H1 (cell line): ENCODE measurements around the gene NLK. TPM values are rescaled to one million over a fixed set of nuclear protein-coding genes. Genes with fewer than 3 reads are reported as not detected.

Source experiments
- CTCF ChIA-PET: fragments of 300-600 bp; sonication (Branson Sonifier 250); formaldehyde crosslinking; loops from one replicate; lab custom pipeline; 2021; ENCODE audit not compliant: partially characterized antibody; lab: Charles Lee
- POLR2A ChIA-PET: fragments of 300-600 bp; sonication (Branson Sonifier 250); formaldehyde crosslinking; loops from one replicate; lab custom pipeline; 2021; ENCODE audit warnings: inconsistent platforms; ENCODE audit not compliant: partially characterized antibody; lab: Charles Lee
- DNase-seq, 2 experiments: peaks; one replicate each; pipeline versions ENCODE4 v3.0.0 to v3.0.0-alpha.2; 2010 to 2022; ENCODE audit warnings: low spot score in 2 of 2, low read depth in 1 of 2, mixed read lengths in 1 of 2
- FAIRE-seq: peaks from 2 replicates; lab custom pipeline; 2011; peaks lifted over from hg19 to GRCh38; lab: Jason Lieb, UNC
- H2AFZ ChIP-seq: 2 replicates; pipeline ENCODE4 v1.8.1; 2012; ENCODE audit warnings: low read length, inconsistent platforms
- H2AK5ac ChIP-seq: 2 replicates; pipeline ENCODE4 v1.6.1; 2013; ENCODE audit warnings: low read depth, low read length
- H2BK120ac ChIP-seq: replicated peaks from 2 replicates; pipeline ENCODE3; 2013; ENCODE audit warnings: low read depth, low read length, inconsistent platforms
- H2BK12ac ChIP-seq: 2 replicates; pipeline ENCODE4 v1.6.1; 2013; ENCODE audit warnings: low read depth, low read length
- H2BK15ac ChIP-seq: 2 replicates; pipeline ENCODE4 v1.6.1; 2013; ENCODE audit warnings: low read length
- H2BK20ac ChIP-seq: 2 replicates; pipeline ENCODE4 v1.6.1; 2013; ENCODE audit warnings: low read length
- H2BK5ac ChIP-seq: 2 replicates; pipeline ENCODE4 v1.6.1; 2013; ENCODE audit warnings: low read depth, low read length
- H3K14ac ChIP-seq: 2 replicates; pipeline ENCODE4 v1.6.1; 2013; ENCODE audit warnings: inconsistent platforms; ENCODE audit not compliant: insufficient read length
- H3K18ac ChIP-seq: 2 replicates; pipeline ENCODE4 v1.6.1; 2013; ENCODE audit warnings: low read length; ENCODE audit errors: extremely low read depth
- H3K23ac ChIP-seq: 2 replicates; pipeline ENCODE4 v1.6.1; 2013; ENCODE audit warnings: inconsistent platforms; ENCODE audit not compliant: insufficient read length
- H3K23me2 ChIP-seq: 2 replicates; pipeline ENCODE4 v1.6.1; 2013; ENCODE audit warnings: low read depth, low read length
- H3K27ac ChIP-seq: 2 replicates; pipeline ENCODE4 v1.6.1; 2011; ENCODE audit warnings: low read depth, low read length, inconsistent platforms
- H3K27me3 ChIP-seq, 4 experiments: replicated peaks in 1 of 4; 1 replicate in 1 of 4; 2 replicates in 3 of 4; pipeline versions ENCODE4 v1.6.1 to v1.8.1; 2011 to 2013; ENCODE audit warnings: low read length in 3 of 4, mild to moderate bottlenecking in 3 of 4, inconsistent platforms in 2 of 4, mixed read lengths in 2 of 4, moderate library complexity in 1 of 4; ENCODE audit not compliant: control insufficient read depth in 3 of 4, insufficient read depth in 3 of 4; ENCODE audit errors: extremely low read depth in 1 of 4
- H3K36me3 ChIP-seq, 4 experiments: 2 replicates each; pipeline versions ENCODE4 v1.6.1 to v1.8.1; 2011 to 2013; ENCODE audit warnings: mild to moderate bottlenecking in 4 of 4, low read length in 3 of 4, moderate library complexity in 2 of 4, control low read depth in 1 of 4, inconsistent platforms in 1 of 4; ENCODE audit not compliant: insufficient read depth in 4 of 4, control insufficient read depth in 2 of 4
- H3K4ac ChIP-seq: replicated peaks from 2 replicates; pipeline ENCODE3; 2013; ENCODE audit warnings: low read length, low read depth, mixed read lengths, inconsistent platforms; ENCODE audit not compliant: insufficient read length
- H3K4me1 ChIP-seq, 4 experiments: replicated peaks in 1 of 4; 1 replicate in 1 of 4; 2 replicates in 3 of 4; pipeline versions ENCODE4 v1.6.1 to v1.8.1; 2011 to 2013; ENCODE audit warnings: low read length in 3 of 4, inconsistent platforms in 2 of 4, mixed read lengths in 1 of 4; ENCODE audit not compliant: insufficient read depth in 4 of 4, control insufficient read depth in 3 of 4
- H3K4me2 ChIP-seq, 2 experiments: 2 replicates each; pipeline versions ENCODE4 v1.6.1 to v1.8.1; 2011 to 2013; ENCODE audit warnings: low read depth in 2 of 2, low read length in 2 of 2, control low read depth in 1 of 2, inconsistent platforms in 1 of 2, mild to moderate bottlenecking in 1 of 2; ENCODE audit not compliant: insufficient read depth in 1 of 2
- H3K4me3 ChIP-seq, 4 experiments: fragments of 200-600, 300-600 bp in 1 of 4; sonication (generic), shearing (Covaris generic), sonication (Bioruptor Twin) in 1 of 4; 2 replicates each; pipeline versions ENCODE4 v1.5.1 to v1.8.1; 2011 to 2016; ENCODE audit warnings: low read length in 4 of 4, low read depth in 3 of 4, control low read depth in 2 of 4, inconsistent platforms in 2 of 4, mild to moderate bottlenecking in 2 of 4, mixed read lengths in 1 of 4, moderate library complexity in 1 of 4; ENCODE audit not compliant: insufficient read depth in 2 of 4; ENCODE audit errors: extremely low read depth in 1 of 4
- H3K56ac ChIP-seq: replicated peaks from 2 replicates; pipeline ENCODE3; 2013; ENCODE audit warnings: low read depth, mild to moderate bottlenecking, mixed read lengths, low read length, inconsistent platforms; ENCODE audit not compliant: insufficient read length
- H3K79me1 ChIP-seq: 2 replicates; pipeline ENCODE4 v1.6.1; 2013; ENCODE audit warnings: low read depth, low read length, control low read depth
- H3K79me2 ChIP-seq, 2 experiments: 2 replicates each; pipeline versions ENCODE4 v1.6.1 to v1.8.1; 2012 to 2013; ENCODE audit warnings: low read length in 2 of 2, mild to moderate bottlenecking in 2 of 2, inconsistent platforms in 1 of 2; ENCODE audit not compliant: insufficient read depth in 2 of 2, control insufficient read depth in 1 of 2
- H3K9ac ChIP-seq, 4 experiments: replicated peaks in 1 of 4; 1 replicate in 1 of 4; 2 replicates in 3 of 4; pipeline versions ENCODE4 v1.6.1 to v1.8.1; 2011 to 2013; ENCODE audit warnings: low read depth in 3 of 4, low read length in 3 of 4, control low read depth in 2 of 4, mild to moderate bottlenecking in 2 of 4, moderate library complexity in 2 of 4, inconsistent platforms in 1 of 4; ENCODE audit errors: extremely low read depth in 1 of 4
- H3K9me3 ChIP-seq, 2 experiments: 2 replicates each; pipeline versions ENCODE4 v1.6.1 to v1.8.1; 2012 to 2013; ENCODE audit warnings: mild to moderate bottlenecking in 2 of 2, moderate library complexity in 2 of 2, control low read depth in 1 of 2, inconsistent platforms in 1 of 2, low read depth in 1 of 2, low read length in 1 of 2, mixed read lengths in 1 of 2; ENCODE audit not compliant: insufficient read depth in 2 of 2
- H4K20me1 ChIP-seq, 2 experiments: replicated peaks in 1 of 2; 2 replicates each; pipeline versions ENCODE3 to v1.8.1; 2011 to 2013; ENCODE audit warnings: inconsistent platforms in 2 of 2, low read length in 2 of 2, mild to moderate bottlenecking in 1 of 2; ENCODE audit not compliant: insufficient read depth in 2 of 2, control insufficient read depth in 1 of 2
- H4K5ac ChIP-seq: 2 replicates; pipeline ENCODE4 v1.6.1; 2013; ENCODE audit warnings: low read length, low read depth, mixed read lengths, inconsistent platforms; ENCODE audit not compliant: insufficient read length
- H4K8ac ChIP-seq: 2 replicates; pipeline ENCODE4 v1.8.0; 2013; ENCODE audit warnings: mild to moderate bottlenecking, moderate library complexity, low read length, inconsistent platforms; ENCODE audit not compliant: insufficient read depth; ENCODE audit errors: extremely low read depth
- H4K91ac ChIP-seq: replicated peaks from 2 replicates; pipeline ENCODE3; 2013; ENCODE audit warnings: low read length, mixed read lengths, inconsistent platforms; ENCODE audit not compliant: insufficient read length
- BACH1 ChIP-seq: IDR thresholded peaks from 2 replicates; pipeline ENCODE4 v1.6.1; 2012; ENCODE audit warnings: low read length, improper control_type of control experiment
- CBX5 ChIP-seq: fragments of 300-800, 300-1000 bp; sonication (generic); IDR thresholded peaks from 2 replicates; pipeline ENCODE4 v1.7.1; 2016; ENCODE audit warnings: antibody characterized with exemption, low read length, low read depth
- CBX8 ChIP-seq: fragments of 300-800, 300-1000 bp; sonication (generic); IDR thresholded peaks from 2 replicates; pipeline ENCODE4 v1.7.1; 2016; ENCODE audit warnings: low read depth, low read length, borderline replicate concordance
- KDM4A ChIP-seq: IDR thresholded peaks from one replicate; pipeline ENCODE4 v1.7.1; 2012; ENCODE audit warnings: low read depth, mild to moderate bottlenecking, moderate library complexity, low read length, inconsistent platforms; ENCODE audit not compliant: severe bottlenecking
- NANOG ChIP-seq: IDR thresholded peaks from 2 replicates; pipeline ENCODE4 v1.6.1; 2011; ENCODE audit warnings: low read length, low read depth, mild to moderate bottlenecking, inconsistent platforms; ENCODE audit not compliant: insufficient read depth, poor library complexity, severe bottlenecking
- POLR2A ChIP-seq, 2 experiments: IDR thresholded peaks; 1 replicate in 1 of 2; 2 replicates in 1 of 2; pipeline ENCODE4 v1.6.1; 2011; ENCODE audit warnings: low read depth in 2 of 2, low read length in 2 of 2, mild to moderate bottlenecking in 2 of 2; ENCODE audit errors: control extremely low read depth in 1 of 2
- SAP30 ChIP-seq: fragments of 300-600 bp; sonication (generic); IDR thresholded peaks from 2 replicates; pipeline ENCODE4 v1.7.1; 2012; ENCODE audit warnings: low read length, moderate library complexity, mild to moderate bottlenecking, inconsistent platforms; ENCODE audit not compliant: insufficient read depth, insufficient replicate concordance
- SRF ChIP-seq: IDR thresholded peaks from 2 replicates; pipeline ENCODE4 v1.6.1; 2011; ENCODE audit warnings: mild to moderate bottlenecking, low read depth, low read length, moderate library complexity
- TBP ChIP-seq: IDR thresholded peaks from 2 replicates; pipeline ENCODE4 v1.6.1; 2011; ENCODE audit warnings: low read depth, low read length, improper control_type of control experiment
- ZNF274 ChIP-seq: IDR thresholded peaks from 2 replicates; pipeline ENCODE4 v1.7.0; 2012; ENCODE audit warnings: low read length, borderline replicate concordance; ENCODE audit errors: extremely low read depth
- WGBS, 2 experiments: shearing (Covaris generic) in 1 of 2; methylation state at CpG; one replicate each; pipeline versions ENCODE4 v1.1.6 to v1.1.7; 2013 to 2015; ENCODE audit warnings: low lambda C conversion rate in 2 of 2, mixed read lengths in 2 of 2, inconsistent platforms in 1 of 2, low coverage in 1 of 2, missing lambda C conversion rate in 1 of 2; ENCODE audit not compliant: insufficient replicate concordance in 2 of 2, insufficient coverage in 1 of 2, insufficient read length in 1 of 2; ENCODE audit errors: extremely low coverage in 1 of 2, missing lambda C conversion rate in 1 of 2; 5-methylcytosine and 5-hydroxymethylcytosine counted together
- polyA plus RNA-seq, 7 experiments: library from polyadenylated mRNA; depleted of rRNA in 3 of 7; stranded (reverse) in 5 of 7; unstranded in 2 of 7; fragments of >200 nt in 5 of 7; fragments of 200-250 nt in 2 of 7; gene quantifications; 1 replicate in 5 of 7; 2 replicates in 1 of 7; 4 replicates in 1 of 7; pipeline versions ENCODE4 v1.2.1 to v1.2.3, GENCODE V29; 2011 to 2013; ENCODE audit warnings: missing spikeins in 2 of 7, mixed read lengths in 2 of 7
- total RNA-seq: library from RNA; stranded (reverse); fragmentation: NEBNext Ultra II Directional; extraction: Animal tissue kit (Norgen Biotek cat#: 25700); gene quantifications from 2 replicates; pipeline ENCODE4 v1.2.1, GENCODE V29; 2021

NLK gene
- total and polyA plus RNA-seq, 2 of the 8 experiments (the other 6 are each of a cell fraction or from before 2014, with no cell fraction given), result 30.8 to 49.9 TPM

DNA sequence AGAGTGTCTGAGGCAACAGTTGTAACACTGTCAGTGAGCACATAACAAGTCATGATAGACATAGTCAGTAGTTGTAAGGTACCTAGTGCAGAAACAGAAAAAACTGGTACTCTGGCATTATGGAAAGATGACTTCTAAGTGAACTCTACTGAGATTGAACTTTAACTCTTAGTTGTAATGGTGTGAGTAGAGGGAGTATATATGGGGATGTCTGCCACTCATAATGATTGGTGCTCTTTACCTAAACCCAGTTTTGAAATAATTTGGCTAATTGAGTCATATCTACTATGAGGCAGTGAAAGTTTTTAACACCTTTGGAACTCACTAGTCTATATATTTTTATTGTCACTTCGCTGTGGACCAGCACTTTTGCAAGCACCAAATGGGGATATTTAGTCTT lies 6.6 kb downstream of the NLK start:
- Histone ChIP-seq H4K5ac (no peak overlapping the region), H2BK15ac (no peak overlapping the region), H3K4me1 (peaks cover 0 to 7% (median 5%) of the 10 kb centered on the region in 4 experiments; a peak in 4 of 7 replicates), H3K4ac (no peak overlapping the region), H2BK12ac (no peak overlapping the region), H2AFZ (no peak overlapping the region), H3K9me3 (no peaks in the 10 kb centered on the region), H4K8ac (no peak overlapping the region), H3K4me3 (no peak overlapping the region), H3K9ac (no peak overlapping the region), H3K56ac (no peak overlapping the region), H3K4me2 (no peak overlapping the region), H2BK20ac (no peak overlapping the region), H3K79me1 (no peaks in the 10 kb centered on the region; the same call in 1 of the 2 replicates), H3K27ac (no peak overlapping the region), H4K20me1 (peaks cover 6 to 7% of the 10 kb centered on the region in 2 experiments), H3K23ac (no peak overlapping the region), H2AK5ac (no peak overlapping the region), H3K23me2 (no peaks in the 10 kb centered on the region), H3K36me3 (peaks cover 0 to 7% (median 0%) of the 10 kb centered on the region in 4 experiments; a peak in 1 of 8 replicates), H2BK120ac (no peak overlapping the region), H4K91ac (no peak overlapping the region), H3K18ac (no peak overlapping the region), H3K27me3 (no peaks in the 10 kb centered on the region), H2BK5ac (no peak overlapping the region), H3K14ac (no peak overlapping the region), H3K79me2 (peaks cover 15 to 98% of the 10 kb centered on the region in 2 experiments; a peak in 3 of 4 replicates)
- WGBS, 2 experiments, result 83% methylated on average over 1 of the region's 1 CpG; no CpG with 5 or more reads in 1 of the 2 experiments
- FAIRE-seq (no peak), DNase-seq (no peak)
- TF ChIP-seq TBP (no peak), KDM4A (no peak), NANOG (no peak), SAP30 (no peak), CBX8 (no peak), CBX5 (no peak), BACH1 (no peak), POLR2A (IDR thresholded peaks at IDR 0.05; ENCODE audit: control extremely low read depth in 1 of 2, low read depth in 2 of 2, low read length in 2 of 2) (no peak), SRF (no peak), ZNF274 (no peak)
- ChIA-PET CTCF (no interaction called here), POLR2A (interaction anchor here (0.9 kb wide), 1 partner anchor 45 kb away, joined by 3 read pairs; no protein-coding TSS in a partner anchor)
